NB4 (cell line): Measurements from ENCODE around the gene FAM120C.

Experiments
- POLR2A ChIP-seq: IDR thresholded peaks from 2 replicates; pipeline ENCODE4 v1.6.1; 2011; ENCODE audit warnings: mild to moderate bottlenecking; ENCODE audit not compliant: insufficient read length; ENCODE audit errors: extremely low read depth
- TF ChIP-seq, protein P1 (sequence below): IDR thresholded peaks from one replicate; pipeline ENCODE4 v1.5.1; 2012; ENCODE audit warnings: low read depth, low read length

GRCh38 chrX:54030329-54030728 lies 152.7 kb downstream of the FAM120C start:
- TF ChIP-seq, protein P1, sequence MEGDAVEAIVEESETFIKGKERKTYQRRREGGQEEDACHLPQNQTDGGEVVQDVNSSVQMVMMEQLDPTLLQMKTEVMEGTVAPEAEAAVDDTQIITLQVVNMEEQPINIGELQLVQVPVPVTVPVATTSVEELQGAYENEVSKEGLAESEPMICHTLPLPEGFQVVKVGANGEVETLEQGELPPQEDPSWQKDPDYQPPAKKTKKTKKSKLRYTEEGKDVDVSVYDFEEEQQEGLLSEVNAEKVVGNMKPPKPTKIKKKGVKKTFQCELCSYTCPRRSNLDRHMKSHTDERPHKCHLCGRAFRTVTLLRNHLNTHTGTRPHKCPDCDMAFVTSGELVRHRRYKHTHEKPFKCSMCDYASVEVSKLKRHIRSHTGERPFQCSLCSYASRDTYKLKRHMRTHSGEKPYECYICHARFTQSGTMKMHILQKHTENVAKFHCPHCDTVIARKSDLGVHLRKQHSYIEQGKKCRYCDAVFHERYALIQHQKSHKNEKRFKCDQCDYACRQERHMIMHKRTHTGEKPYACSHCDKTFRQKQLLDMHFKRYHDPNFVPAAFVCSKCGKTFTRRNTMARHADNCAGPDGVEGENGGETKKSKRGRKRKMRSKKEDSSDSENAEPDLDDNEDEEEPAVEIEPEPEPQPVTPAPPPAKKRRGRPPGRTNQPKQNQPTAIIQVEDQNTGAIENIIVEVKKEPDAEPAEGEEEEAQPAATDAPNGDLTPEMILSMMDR: no peak
- no peak for TF ChIP-seq POLR2A
